Measurements from ENCODE around the gene EFCAB6.
A peak's percentile ranks its signal among the peaks of the same experiment; 100 is the strongest.

Gene EFCAB6

DNA sequence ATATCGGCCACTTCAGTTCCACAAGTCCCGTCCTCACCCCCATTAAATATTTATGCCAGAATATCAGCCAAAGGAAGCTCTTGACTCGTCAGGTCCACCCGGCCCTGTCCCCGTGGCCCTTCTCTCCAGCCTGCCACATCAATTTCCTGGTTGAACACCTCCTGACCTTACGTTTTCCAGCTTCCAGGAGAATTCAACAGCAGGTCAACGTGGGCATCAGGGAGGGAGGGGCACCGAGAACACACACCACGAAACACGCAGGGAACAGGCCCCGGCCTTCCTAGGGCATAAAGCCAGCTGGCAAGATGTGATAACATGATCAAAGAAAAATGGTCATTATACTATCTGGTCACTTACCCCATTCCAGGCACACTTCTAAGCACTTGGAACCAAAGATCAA is 34.9 kb upstream of the EFCAB6 start:
- no peak for DNase-seq (ENCODE audit: low spot score)

DNA sequence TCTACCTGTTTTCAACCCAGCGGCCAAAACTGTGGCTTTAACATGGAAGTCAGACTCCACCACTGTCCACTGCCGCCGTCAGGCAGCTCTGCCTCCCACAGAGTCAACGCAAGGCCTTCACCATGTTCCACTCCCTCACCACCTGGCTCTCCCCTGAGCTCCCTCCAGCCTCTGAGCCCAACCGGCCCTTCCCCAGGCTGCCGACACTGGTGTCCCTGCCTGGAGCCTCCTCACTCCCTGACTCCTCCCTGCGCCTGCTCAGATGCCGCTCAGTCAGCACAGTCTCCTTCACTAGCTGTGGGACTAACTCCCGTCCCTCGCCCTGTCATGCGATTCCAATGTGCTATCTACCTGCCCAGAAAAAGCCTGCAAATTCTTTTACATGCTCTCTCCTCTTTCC is 33.9 kb upstream of the EFCAB6 start:
- DNase-seq (ENCODE audit: low spot score), result no peak

DNA sequence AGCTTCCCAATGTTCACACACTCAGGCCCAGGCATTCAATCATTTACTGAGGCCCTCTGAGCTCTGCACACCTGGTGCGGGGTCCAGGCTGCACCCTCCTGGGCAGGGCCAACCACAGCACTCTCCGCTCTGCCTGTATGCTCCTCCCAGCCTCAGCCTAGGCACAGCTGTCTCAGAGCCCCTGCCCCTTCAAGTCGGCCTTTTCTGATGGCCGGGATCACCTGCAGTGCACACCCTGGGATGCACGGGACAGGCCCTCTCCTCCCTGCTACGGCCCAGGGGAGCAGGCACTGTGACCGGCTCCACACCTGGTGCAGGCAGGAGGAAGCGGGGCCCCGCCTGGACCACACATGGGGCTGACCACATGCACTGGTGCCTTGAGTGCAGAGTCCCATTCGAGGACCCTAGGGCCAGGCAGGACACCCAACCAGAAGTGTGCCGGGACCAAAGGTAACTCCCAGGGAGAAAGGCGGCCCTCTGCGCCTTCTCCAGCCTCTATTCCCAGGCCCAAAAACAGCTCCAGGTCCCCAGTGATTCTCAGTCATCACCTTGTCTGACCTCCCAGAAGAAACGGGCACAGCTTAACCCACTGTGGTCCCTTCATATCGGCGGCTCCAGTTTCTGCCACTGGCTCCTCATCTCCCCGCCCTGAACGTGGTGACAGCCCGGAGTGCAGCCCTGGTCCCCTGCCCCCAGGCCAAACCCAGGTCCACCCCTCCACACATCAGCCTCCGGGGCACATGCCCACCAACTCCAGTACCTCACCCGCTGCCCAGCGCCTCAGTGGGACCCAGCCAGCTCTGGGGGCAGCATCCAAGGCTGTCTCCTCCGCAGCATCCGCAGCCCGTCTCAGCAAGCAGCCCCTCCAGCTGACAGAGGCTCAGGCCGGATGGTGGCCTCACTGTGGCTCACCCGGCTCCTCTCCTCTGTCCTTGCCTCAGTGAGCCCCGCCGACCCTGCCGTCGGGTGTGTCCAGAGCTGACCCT is 32.7 kb upstream of the EFCAB6 start:
- no peak for DNase-seq (ENCODE audit: low spot score)

DNA sequence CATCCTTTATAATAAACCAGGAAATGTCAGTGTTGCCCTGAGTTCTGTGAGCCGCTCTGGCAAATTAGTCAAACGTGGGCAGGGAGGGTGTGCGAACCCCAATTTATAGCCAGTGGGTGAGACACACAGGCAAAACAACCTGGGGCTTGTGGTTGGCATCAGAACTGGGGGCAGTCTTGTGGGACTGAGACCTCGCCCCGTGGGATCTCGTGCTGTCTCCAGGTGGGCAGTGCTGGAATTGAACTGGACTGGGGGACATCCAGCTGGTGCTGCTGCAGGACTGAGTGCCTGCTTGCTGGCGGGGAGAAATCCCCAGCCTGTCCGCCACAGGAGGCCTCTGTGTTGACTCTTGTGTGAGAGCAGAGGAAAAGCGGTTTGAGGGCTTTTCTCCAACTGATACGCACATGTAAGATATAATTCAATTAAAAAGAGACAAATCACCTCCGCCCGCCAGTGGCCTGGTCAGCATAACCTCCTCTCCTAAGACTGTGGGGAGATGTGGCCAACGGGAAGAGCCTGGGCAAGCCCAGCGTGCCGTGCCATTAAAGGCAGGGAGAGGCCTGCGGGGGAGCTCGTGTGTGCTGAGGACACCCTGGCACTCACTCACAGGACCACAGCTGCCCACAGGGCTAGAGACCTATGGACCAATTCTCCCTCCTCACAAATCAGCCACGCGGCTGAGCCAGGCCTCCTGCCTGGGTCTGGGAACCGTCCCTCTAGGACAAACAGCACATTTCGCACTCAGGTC is 31.9 kb upstream of the EFCAB6 start:
- DNase-seq (ENCODE audit: low spot score), result no peak

DNA sequence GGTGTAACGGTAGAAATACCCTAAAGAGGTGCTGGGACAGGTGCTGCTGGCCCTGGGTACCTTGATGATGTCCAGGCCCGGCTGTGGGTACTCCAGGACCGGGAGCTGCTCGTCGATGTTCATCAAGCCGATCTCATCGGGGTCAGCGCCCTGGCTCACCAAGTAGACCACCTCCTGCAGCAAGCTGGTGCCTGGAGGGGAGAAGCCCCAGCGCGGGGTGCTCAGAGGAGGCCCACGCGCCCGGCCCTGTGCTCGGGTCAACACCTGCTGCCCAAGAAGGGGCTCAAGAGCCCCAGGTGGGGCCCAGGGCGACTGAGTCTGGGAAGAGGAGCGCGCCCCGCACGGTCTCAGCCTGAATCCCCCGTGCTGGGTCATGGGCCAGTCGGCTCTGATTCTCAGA is 29.6 kb upstream of the EFCAB6 start:
- DNase-seq (ENCODE audit: low spot score), result no peak

DNA sequence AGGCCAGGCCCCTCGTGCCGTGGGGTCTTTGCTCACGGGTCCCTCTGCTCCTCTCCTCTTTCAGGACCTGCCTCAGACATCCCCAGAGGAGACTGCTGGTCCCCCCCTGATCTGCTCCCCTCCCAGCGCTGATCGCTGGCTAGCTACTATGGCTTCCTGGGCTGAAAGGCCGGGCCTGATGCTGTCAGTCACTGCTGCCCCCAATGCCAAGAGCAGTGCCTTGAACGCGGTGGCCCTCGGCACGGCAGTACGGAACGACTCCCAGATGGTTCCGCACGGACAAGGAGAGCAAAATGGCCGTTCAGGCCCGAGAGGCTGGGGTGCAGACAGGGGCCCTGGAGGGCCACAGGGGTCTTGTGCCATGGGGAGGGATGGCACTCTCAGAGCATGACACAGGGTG is 28.7 kb upstream of the EFCAB6 start:
- DNase-seq (ENCODE audit: low spot score), result no peak

DNA sequence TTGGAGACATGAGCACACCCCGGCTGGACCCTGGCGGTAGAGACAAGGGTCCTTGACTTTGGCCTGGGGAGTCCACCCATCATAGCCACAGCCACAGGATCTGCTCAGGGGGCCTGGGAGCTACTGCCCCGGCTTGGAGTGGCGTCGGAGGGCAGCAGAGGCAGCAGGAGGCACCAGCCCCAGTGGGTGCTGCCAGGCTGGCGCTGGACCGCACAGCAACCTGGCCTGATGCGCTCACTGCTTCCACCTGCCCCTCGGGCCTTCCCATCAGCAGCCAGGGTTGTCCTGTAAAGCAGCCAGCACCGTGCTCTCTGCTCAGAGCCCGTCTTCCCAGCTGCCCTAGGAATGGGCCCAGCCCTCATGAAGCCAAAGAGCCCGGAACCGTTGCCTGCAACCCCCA is 28.3 kb upstream of the EFCAB6 start:
- DNase-seq (ENCODE audit: low spot score), result no peak

DNA sequence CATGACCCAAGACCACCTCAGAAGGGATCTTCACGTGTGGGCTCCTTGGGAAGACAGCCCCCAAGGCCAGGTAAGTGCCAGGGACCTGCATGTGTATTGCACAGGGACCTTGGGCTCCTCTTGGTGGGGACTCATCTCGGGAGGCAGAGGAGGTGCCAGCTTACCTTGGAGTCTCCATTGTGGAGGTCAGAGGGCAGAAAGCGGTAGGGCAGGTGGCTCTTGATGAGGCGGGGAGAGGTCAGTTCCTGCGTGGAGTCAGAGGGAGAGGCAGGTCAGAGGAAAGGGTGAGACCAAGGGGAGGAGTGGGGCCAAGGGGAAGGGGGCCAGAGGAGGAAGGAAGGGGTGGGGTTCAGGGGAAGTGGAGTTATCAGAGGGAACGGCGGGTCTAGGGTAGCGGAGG is 27.7 kb upstream of the EFCAB6 start:
- no peak for DNase-seq (ENCODE audit: low spot score)

DNA sequence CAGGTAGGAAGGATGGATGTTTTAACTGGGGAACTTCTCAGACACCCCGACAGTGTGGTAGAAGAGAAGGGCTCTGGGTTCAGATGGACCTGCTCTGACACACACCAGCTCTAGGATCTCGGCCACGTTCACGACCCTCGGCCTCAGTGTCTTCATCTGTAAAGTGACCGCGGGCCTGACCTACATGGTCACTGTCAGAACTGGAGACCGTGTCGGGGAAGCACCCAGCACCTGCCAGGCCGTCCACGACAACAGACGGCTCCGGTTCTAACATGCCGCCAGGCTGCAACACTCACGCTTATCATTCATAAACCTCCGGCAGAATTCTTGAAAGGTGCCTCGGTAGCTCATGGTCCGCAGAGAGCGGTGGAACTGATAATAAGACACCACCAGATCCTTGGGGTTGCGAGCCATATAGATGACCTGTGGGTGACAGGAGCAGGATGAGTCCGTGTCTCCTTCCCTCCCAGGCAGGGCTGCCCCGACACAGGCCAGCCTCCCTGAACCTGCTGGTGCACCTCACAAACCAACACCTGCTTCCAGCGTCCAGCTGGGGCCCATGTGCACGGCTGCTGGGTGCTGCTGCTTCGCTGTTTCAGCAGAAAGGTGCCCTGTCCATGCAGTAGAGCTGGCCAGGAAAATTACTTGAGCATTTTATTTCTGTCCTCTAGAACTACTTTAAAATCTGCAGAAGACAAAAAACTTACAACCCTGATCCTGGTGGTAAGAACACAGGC is 26.6 kb upstream of the EFCAB6 start:
- DNase-seq (ENCODE audit: low spot score), result no peak

DNA sequence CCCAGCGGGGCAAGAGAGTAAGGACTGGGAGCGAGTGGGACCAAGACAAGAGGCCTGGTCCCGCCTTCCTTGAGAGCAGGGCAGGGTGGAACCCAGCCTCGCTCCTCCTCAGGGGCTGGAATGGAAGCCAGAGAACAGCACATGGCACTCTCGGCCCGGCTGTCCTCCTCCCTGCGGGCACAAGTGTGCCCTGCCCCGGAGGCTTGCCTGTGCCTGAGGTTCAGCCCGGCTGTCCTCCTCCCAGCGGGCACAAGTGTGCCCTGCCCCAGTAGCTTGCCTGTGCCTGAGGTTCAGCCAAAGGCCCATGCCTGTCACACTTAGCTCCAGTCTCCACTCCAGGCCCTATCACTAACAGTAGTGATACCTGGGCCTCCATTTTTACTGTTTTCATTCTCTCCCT is 26.1 kb upstream of the EFCAB6 start:
- DNase-seq (ENCODE audit: low spot score), result no peak

DNA sequence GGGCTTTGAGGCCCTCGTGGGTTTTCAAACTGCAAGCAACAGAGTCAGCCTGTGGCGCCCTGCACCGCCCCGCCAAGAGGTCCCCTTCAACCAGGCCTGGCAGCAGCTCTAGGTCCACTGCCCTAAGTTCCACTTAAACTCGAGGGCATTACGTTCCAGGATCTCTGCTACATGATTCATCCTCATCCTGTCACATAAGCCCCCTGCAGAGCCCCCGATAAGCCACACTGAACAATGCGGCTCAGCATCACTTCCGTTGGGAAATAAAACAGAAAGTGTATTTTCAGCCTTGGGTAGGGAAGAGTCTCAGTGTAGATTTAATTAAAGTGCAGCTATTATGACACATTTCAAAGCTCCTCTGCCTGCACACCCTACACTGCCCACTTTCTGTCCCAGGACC is 25.6 kb upstream of the EFCAB6 start:
- no peak for DNase-seq (ENCODE audit: low spot score)

DNA sequence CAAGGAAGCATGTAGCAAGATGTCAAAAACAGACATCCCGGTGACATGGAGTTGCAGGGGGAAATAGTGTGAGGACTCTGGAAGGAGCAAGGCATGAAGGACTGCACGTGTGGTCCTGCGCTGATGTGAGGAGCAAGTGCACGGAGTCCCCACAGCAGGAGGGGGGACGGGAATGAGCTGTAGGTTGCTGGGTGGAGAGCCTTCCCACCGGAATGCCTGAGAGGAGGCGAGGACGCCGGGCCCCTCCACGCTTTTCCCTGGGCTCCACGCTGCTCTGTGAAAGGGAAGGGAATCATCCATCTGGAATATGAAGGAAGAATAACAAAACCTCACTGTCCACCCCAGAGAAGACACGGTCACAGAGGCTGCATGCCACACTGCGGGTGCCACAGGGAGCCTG is 23.6 kb upstream of the EFCAB6 start:
- no peak for DNase-seq (ENCODE audit: low spot score)

DNA sequence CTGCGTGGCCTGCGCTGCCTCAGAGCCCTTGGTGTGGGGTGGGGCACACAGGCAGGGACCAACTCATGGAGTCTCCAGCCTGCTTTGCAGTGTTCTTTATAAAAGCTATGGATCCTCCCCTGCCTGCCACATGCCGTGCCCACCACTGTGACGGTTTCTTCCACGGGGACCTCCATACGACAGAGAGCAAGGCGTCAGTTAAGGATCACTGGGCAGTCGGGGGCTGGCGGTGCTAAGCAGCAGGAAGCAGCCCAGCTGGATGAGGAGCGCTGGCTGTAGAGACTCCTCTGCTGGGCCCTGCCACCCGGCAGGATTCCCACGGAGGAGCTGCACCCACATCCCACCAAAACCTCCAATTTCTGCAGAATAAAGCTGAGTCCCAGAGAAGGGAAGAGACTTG is 23.1 kb upstream of the EFCAB6 start:
- DNase-seq (ENCODE audit: low spot score), result no peak

GRCh38 chr22:43833286-43834240 is 21.5 kb upstream of the EFCAB6 start:
- DNase-seq (ENCODE audit: low spot score), result no peak

DNA sequence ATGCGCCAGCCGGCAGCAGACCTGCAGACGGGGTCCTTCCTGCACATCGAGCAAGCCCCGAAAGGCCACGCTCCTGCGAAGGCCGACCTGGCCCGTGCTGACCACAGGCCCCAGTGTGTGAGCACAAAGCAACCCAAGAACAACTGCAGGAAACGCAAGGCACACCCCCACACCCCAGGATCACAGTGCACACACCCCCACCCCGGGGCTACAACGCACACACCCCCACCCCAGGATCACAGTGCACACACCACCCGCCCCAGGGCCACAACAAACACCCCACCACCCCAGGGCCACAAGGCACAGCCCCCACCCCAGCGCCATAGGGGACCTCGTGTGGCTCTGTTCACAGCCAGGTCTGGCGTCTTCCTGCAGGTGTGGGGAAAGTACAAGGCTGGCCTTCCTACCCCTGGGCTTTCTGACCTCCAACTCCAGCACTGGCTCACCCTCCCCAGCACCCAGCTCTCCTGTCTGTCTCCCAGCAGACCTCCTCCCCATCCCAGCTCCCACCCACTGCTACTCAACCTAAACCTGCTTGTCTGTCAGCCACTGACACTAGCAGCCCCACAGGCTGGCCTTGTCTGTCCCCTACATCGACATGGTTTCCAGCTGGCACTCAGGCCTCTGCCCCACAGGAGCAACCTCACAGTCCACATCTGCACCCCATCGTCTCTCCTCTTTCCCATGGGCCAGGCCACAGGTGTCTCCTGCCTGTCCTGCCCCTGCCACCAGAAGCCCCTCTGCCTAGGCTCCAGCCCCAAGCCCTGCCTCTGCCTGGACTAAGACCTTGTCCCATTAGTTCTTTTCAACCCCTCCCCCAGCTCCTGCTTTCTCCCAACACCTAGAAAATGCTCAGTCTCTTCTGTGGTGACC is 20.5 kb upstream of the EFCAB6 start:
- no peak for DNase-seq (ENCODE audit: low spot score)

- DNase-seq (ENCODE audit: low spot score), result no peak
Observed at GRCh38 chr22:43831561-43832392, 19.7 kb upstream of the EFCAB6 start.

DNA sequence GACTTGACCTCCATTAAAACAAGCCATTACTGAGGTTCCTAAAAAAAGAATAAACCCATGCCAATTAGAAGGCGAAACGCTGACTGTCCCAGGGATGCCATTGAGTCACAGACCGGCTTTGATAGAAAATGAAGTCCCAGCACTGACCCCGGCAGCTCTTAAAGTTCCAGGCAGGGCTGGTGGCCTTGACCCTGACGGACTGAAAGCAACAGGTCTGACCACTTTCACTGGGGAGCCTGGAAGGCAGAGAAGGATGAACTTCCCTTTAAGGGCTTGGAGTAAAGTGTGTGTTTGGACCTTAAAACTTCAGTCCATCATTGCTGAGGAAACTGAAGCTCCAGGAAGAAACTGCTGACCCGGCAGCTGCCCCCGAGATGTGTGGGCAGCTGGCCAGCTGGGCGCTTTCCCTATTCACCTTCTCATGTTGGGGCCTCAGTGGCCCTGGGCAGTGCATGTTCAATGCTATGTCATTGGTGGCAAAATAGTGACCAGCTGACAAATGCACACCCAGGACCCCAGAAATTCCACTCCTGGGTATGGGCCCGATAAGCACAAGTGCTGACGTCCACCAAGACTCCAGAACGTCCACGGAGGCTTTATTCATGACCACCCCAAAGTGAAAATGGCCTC is 18.9 kb upstream of the EFCAB6 start:
- DNase-seq (ENCODE audit: low spot score), result no peak

DNA sequence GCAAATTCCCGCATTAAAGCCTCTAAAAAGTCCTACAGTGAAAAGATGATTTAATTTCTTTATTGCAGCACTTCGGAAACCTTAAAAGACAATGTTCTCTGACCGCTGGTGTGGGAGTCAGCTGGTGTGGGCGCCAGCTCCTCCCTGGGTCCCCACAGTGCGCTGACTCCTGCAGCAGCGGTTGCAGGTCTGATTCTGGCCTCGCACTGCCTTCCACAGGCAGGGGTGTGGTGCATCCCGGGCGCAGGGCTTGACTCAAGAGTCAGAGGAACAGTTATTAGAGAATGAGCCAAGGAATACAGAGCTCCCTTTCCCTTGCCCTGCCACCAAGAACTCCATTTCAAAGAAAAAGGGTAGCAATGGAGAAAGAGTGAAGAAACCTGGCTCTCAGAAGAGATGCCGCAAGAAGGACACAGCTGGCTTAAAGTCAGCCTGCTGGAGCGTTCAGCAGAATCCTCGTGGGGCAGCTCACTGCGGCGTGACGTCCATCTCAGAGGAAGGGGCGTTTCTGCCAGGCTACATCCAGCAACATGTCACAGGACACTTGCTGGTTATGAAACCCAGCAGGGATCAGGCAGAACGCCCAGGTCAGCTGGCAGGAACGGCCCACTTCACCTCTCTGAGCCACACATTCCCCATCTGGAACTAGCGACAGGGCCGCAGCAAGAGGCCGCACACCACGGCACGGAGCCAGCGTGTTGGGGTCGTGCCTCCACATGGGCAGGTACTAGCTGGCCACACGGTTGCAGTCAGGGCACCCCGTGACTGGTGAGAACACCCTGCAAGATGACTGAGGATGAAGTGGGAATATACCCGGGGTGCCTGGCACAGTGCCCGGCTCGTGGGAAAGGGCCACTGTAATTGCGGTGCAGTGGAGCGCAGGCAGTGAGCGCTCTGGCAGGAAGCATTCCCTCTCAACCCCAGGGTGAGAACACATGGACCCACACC is 18.1 kb upstream of the EFCAB6 start:
- DNase-seq (ENCODE audit: low spot score), result peak; percentile 24

All from SW480 (cell line).